ENCODE measurements around the gene ZFAND5.
A peak's percentile ranks its signal among the peaks of the same experiment; 100 is the strongest.

ZFAND5 gene

GRCh38 chr9:72364679-72365524 lies at the start of gene ZFAND5:
Gene ZFAND5 (minus strand): TSS chr9:72365208. CDS start chr9:72360778, 4,430 bp downstream.
- peak; percentile 96 for DNase-seq
- peak; percentile 93 for ATAC-seq

- DNase-seq (no peak), ATAC-seq (no peak)
Measured at GRCh38 chr9:72412483-72413040, 47.6 kb upstream of the ZFAND5 start.

GRCh38 chr9:72410214-72410613 lies 45.2 kb upstream of the ZFAND5 start:
- DNase-seq: no peak

GRCh38 chr9:72407114-72407513 lies 42.1 kb upstream of the ZFAND5 start:
- no peak for DNase-seq
- ATAC-seq: no peak

More at GRCh38 chr9:72410214-72410613, 45.2 kb upstream of the ZFAND5 start:
- no peak for ATAC-seq

GRCh38 chr9:72402744-72403143 lies 37.7 kb upstream of the ZFAND5 start:
- ATAC-seq: no peak
- no peak for DNase-seq

- DNase-seq (no peak), ATAC-seq (no peak)
Measured at GRCh38 chr9:72401396-72401795, 36.4 kb upstream of the ZFAND5 start.

- no peak for DNase-seq
- ATAC-seq: no peak
Measured at GRCh38 chr9:72400866-72401265, 35.9 kb upstream of the ZFAND5 start.

GRCh38 chr9:72399391-72399790 lies 34.4 kb upstream of the ZFAND5 start:
- ATAC-seq (no peak), DNase-seq (no peak)

- ATAC-seq (no peak), DNase-seq (no peak)
Measured at GRCh38 chr9:72396247-72397091, 31.5 kb upstream of the ZFAND5 start.

- DNase-seq (no peak), ATAC-seq (no peak)
Measured at GRCh38 chr9:72394066-72394465, 29.1 kb upstream of the ZFAND5 start.

GRCh38 chr9:72390907-72391306 lies 25.9 kb upstream of the ZFAND5 start:
- DNase-seq (no peak), ATAC-seq (no peak)

GRCh38 chr9:72386186-72386585 lies 21.2 kb upstream of the ZFAND5 start:
- no peak for ATAC-seq
- no peak for DNase-seq

- ATAC-seq (no peak), DNase-seq (no peak)
Measured at GRCh38 chr9:72384710-72385485, 19.9 kb upstream of the ZFAND5 start.

- no peak for DNase-seq
- no peak for ATAC-seq
Measured at GRCh38 chr9:72383978-72384709, 19.1 kb upstream of the ZFAND5 start.

- ATAC-seq: no peak
Measured at GRCh38 chr9:72382405-72382804, 17.4 kb upstream of the ZFAND5 start.

GRCh38 chr9:72377041-72377440 lies 12.0 kb upstream of the ZFAND5 start:
- DNase-seq: no peak
- no peak for ATAC-seq

More at GRCh38 chr9:72382405-72382804, 17.4 kb upstream of the ZFAND5 start:
- DNase-seq: no peak

GRCh38 chr9:72371151-72371550 lies 6.1 kb upstream of the ZFAND5 start:
- no peak for ATAC-seq
- DNase-seq: no peak

GRCh38 chr9:72365525-72366256 lies 683 bp upstream of the ZFAND5 start:
- ATAC-seq (peak; percentile 28), DNase-seq (peak; percentile 66)

GRCh38 chr9:72363908-72364678 lies 915 bp downstream of the ZFAND5 start:
- DNase-seq (peak; percentile 76), ATAC-seq (peak; percentile 42)

- no peak for DNase-seq
- ATAC-seq: no peak
Measured at GRCh38 chr9:72363236-72363635, 1.8 kb downstream of the ZFAND5 start.
